ENCODE results near the gene SHISA3.

DNA sequence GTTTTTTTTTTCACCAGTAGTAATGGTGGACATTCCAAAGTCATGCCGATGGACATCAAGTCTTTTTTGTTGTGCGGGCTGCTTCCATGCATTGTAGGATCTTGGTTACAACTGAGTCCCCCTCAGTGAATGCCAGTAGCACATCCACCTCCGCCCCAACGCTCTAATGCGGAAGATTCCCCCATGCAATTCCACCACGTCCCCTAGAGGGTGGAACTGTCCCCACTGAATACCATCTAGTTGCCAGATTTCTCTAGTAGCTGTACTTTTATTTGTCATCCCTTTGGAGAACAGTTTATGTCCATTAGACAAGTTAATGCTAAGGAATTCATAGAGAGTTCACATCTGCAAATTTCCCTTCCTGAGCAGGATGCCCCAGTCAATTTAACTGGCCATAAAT, 6.7 kb downstream of the SHISA3 start:
- TF ChIP-seq, protein P1, sequence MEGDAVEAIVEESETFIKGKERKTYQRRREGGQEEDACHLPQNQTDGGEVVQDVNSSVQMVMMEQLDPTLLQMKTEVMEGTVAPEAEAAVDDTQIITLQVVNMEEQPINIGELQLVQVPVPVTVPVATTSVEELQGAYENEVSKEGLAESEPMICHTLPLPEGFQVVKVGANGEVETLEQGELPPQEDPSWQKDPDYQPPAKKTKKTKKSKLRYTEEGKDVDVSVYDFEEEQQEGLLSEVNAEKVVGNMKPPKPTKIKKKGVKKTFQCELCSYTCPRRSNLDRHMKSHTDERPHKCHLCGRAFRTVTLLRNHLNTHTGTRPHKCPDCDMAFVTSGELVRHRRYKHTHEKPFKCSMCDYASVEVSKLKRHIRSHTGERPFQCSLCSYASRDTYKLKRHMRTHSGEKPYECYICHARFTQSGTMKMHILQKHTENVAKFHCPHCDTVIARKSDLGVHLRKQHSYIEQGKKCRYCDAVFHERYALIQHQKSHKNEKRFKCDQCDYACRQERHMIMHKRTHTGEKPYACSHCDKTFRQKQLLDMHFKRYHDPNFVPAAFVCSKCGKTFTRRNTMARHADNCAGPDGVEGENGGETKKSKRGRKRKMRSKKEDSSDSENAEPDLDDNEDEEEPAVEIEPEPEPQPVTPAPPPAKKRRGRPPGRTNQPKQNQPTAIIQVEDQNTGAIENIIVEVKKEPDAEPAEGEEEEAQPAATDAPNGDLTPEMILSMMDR (conservative IDR thresholded peaks at IDR 0.05 in 1 of 2, IDR thresholded peaks at IDR 0.05 in 1 of 2; ENCODE audit: low read depth in 1 of 2, low read length in 2 of 2) = no peak
- TF ChIP-seq EZH2 (IDR thresholded peaks at IDR 0.05; ENCODE audit: low read length, missing control alignments) = no peak
